ENCODE measurements around the gene ASIC2.

The ASIC2 gene

DNA sequence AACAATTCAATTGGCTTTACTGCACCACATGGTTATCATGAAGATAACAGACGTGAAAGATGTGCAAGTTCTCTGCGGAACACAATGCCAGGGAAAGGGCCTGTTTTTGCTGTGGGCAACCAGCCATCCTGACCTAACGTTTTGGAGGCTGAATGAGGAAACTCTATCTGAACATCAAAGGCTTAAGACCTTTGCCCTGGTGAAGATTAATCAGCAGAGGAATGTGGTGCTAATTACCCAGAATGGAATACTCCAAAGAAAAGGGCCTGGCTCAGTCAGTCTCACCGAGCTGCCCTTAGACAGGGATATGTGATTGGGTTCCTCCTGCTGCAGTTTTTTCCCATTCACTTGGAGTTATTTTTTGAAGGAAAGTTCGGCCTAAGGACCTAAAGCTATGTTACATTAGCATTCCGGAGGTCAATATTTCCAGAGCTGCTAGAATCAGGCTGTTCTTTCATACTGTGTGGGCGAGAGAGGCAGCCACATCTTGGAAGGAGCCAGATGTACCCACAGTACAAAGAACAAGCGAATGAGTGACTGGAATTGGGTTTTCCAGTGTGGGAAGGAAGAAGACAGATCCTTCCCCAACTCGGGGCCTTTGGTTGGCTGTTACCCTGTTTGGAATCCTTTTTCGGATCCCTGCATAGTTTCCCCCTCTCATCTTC lies 15.5 kb downstream of the ASIC2 start (continued):
- TF ChIP-seq, protein P1, sequence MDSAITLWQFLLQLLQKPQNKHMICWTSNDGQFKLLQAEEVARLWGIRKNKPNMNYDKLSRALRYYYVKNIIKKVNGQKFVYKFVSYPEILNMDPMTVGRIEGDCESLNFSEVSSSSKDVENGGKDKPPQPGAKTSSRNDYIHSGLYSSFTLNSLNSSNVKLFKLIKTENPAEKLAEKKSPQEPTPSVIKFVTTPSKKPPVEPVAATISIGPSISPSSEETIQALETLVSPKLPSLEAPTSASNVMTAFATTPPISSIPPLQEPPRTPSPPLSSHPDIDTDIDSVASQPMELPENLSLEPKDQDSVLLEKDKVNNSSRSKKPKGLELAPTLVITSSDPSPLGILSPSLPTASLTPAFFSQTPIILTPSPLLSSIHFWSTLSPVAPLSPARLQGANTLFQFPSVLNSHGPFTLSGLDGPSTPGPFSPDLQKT (IDR thresholded peaks at IDR 0.05; ENCODE audit: borderline replicate concordance, low read depth, low read length) = no peak
- TF ChIP-seq ZNF600 (tag by site-specific recombination; IDR thresholded peaks at IDR 0.05) = no peak

DNA sequence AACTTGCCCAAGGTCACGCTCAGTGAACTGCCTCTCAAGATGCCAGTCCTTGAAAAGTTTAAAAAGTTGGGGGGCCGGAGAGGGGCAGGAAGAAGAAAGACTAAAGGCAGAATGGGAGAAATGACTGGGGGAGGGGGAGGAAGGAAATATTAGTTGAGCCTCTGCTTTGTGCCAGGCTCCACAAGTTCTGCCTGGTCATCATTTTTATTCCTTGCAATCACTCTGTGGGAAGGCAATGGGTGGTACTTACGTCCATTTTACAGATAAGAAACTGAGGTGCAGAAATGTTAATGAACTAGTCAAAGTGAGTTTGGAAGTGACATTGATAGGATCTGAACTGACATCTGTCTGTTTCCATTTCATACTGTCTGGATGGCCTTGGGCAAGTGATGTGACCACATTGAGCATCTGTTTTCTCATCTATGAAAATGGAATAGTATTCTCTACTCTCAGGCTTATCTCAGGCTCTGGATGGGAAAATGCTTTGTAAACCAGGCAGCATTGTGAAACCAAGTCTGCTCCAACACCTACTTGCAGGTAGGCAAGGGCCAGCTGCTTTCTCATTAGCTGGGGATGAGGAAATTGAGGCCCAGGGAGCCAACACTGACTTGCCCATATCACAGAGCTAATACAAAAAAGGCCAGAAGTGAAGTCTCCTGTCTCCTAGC lies 19.2 kb downstream of the ASIC2 start:
- H3K36me3 ChIP-seq (ENCODE audit: control insufficient read depth in 2 of 2, insufficient read depth in 1 of 2, low read length in 2 of 2) = no peaks in the 10 kb centered on the region
- TF ChIP-seq ZNF146 (tag by site-specific recombination; IDR thresholded peaks at IDR 0.05) (no peak), KLF8 (tag by site-specific recombination; IDR thresholded peaks at IDR 0.05) (no peak), ZNF837 (tag by site-specific recombination; IDR thresholded peaks at IDR 0.05) (no peak), ZNF776 (tag by site-specific recombination; IDR thresholded peaks at IDR 0.05; ENCODE audit: borderline replicate concordance) (no peak), ZNF473 (tag by site-specific recombination; IDR thresholded peaks at IDR 0.05) (no peak), MYNN (tag by site-specific recombination; IDR thresholded peaks at IDR 0.05; ENCODE audit: borderline replicate concordance) (no peak), ZNF626 (tag by site-specific recombination; IDR thresholded peaks at IDR 0.05) (no peak), ZNF311 (tag by site-specific recombination; IDR thresholded peaks at IDR 0.05; ENCODE audit: borderline replicate concordance) (no peak), ZNF132 (tag by site-specific recombination; IDR thresholded peaks at IDR 0.05; ENCODE audit: borderline replicate concordance) (no peak), ZNF354C (tag by site-specific recombination; IDR thresholded peaks at IDR 0.05; ENCODE audit: borderline replicate concordance, low read depth) (no peak), MZF1 (tag by site-specific recombination; IDR thresholded peaks at IDR 0.05; ENCODE audit: borderline replicate concordance) (no peak), ZNF10 (tag by site-specific recombination; IDR thresholded peaks at IDR 0.05) (no peak), ZNF768 (tag by site-specific recombination; IDR thresholded peaks at IDR 0.05) (no peak)
- TF ChIP-seq, protein P2, sequence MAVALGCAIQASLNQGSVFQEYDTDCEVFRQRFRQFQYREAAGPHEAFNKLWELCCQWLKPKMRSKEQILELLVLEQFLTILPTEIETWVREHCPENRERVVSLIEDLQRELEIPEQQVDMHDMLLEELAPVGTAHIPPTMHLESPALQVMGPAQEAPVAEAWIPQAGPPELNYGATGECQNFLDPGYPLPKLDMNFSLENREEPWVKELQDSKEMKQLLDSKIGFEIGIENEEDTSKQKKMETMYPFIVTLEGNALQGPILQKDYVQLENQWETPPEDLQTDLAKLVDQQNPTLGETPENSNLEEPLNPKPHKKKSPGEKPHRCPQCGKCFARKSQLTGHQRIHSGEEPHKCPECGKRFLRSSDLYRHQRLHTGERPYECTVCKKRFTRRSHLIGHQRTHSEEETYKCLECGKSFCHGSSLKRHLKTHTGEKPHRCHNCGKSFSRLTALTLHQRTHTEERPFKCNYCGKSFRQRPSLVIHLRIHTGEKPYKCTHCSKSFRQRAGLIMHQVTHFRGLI (tag by site-specific recombination; IDR thresholded peaks at IDR 0.05) = no peak
- TF ChIP-seq, protein P3, sequence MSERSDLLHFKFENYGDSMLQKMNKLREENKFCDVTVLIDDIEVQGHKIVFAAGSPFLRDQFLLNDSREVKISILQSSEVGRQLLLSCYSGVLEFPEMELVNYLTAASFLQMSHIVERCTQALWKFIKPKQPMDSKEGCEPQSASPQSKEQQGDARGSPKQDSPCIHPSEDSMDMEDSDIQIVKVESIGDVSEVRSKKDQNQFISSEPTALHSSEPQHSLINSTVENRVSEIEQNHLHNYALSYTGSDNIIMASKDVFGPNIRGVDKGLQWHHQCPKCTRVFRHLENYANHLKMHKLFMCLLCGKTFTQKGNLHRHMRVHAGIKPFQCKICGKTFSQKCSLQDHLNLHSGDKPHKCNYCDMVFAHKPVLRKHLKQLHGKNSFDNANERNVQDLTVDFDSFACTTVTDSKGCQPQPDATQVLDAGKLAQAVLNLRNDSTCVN (tag by site-specific recombination; optimal IDR thresholded peaks at IDR 0.05) = no peak
- TF ChIP-seq, protein P4, sequence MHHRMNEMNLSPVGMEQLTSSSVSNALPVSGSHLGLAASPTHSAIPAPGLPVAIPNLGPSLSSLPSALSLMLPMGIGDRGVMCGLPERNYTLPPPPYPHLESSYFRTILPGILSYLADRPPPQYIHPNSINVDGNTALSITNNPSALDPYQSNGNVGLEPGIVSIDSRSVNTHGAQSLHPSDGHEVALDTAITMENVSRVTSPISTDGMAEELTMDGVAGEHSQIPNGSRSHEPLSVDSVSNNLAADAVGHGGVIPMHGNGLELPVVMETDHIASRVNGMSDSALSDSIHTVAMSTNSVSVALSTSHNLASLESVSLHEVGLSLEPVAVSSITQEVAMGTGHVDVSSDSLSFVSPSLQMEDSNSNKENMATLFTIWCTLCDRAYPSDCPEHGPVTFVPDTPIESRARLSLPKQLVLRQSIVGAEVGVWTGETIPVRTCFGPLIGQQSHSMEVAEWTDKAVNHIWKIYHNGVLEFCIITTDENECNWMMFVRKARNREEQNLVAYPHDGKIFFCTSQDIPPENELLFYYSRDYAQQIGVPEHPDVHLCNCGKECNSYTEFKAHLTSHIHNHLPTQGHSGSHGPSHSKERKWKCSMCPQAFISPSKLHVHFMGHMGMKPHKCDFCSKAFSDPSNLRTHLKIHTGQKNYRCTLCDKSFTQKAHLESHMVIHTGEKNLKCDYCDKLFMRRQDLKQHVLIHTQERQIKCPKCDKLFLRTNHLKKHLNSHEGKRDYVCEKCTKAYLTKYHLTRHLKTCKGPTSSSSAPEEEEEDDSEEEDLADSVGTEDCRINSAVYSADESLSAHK (tag by site-specific recombination; IDR thresholded peaks at IDR 0.05) = no peak
- H3K9me3 ChIP-seq (ENCODE audit: control insufficient read depth, insufficient read depth, low read depth, low read length) = no peaks in the 10 kb centered on the region
- no peak overlapping the region for H3K27ac ChIP-seq (ENCODE audit: extremely low read depth, low read depth, low read length)
- ChIA-PET CTCF (interaction anchor here (0.6 kb wide), 1 partner anchor 40 kb away, joined by 3 read pairs; no protein-coding TSS in a partner anchor), POLR2A (no interaction called here)
- H3K4me3 ChIP-seq (ENCODE audit: low read depth, low read length) = no peak overlapping the region
- no peaks in the 10 kb centered on the region for H3K4me1 ChIP-seq (ENCODE audit: control insufficient read depth, insufficient read depth, low read length)
